DOHH2 (cell line): ENCODE measurements around the gene CYB5B.

Experiments used
- CTCF ChIP-seq: fragments of 200-600 bp; sonication (generic); IDR thresholded peaks from one replicate; pipeline ENCODE4 v1.5.1; 2014; ENCODE audit warnings: antibody characterized with exemption, mild to moderate bottlenecking, low read depth, low read length; ENCODE audit not compliant: poor library complexity, severe bottlenecking
- EZH2phosphoT487 ChIP-seq: fragments of 200-600 bp; sonication (generic); IDR thresholded peaks from 2 replicates; pipeline ENCODE4 v1.6.1; 2017; ENCODE audit warnings: borderline replicate concordance, mild to moderate bottlenecking, antibody characterized with exemption, low read length, moderate library complexity, mixed read lengths

DNA sequence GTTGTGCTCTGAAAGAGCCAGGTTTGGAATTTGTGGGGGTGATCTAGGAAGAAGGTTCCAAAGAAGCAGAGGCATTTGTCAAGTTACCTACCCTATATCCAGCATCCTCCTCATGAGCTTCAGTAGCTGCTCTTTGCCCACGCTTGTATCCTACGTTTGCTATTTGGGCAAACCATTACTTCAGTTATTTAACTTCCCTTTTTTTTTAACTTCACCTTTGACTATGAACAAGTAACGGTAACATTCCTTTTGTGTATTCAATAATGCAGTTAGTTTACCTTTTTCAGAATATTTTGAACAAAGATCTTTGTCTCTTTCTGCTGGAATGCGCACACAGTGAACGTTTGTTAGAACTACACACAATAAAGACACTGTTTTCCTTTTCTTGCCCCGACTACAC is 41.5 kb downstream of the CYB5B start:
- TF ChIP-seq CTCF (no peak), EZH2phosphoT487 (no peak)
